Smooth muscle cell (in vitro differentiated cells): ENCODE measurements around the gene MRNIP. TPM values are rescaled to one million over a fixed set of nuclear protein-coding genes. Genes with fewer than 3 reads are reported as not detected.

Experiments used
- DNase-seq: peaks from one replicate; lab custom pipeline; 2025; ENCODE audit not compliant: unreplicated experiment; lab: John Stamatoyannopoulos, UW
- H2AFZ ChIP-seq: fragments of 200-600 bp; sonication (generic); 2 replicates; pipeline ENCODE4 v1.6.0; 2016; ENCODE audit warnings: antibody characterized with exemption, low read depth, mild to moderate bottlenecking
- H3F3A ChIP-seq: fragments of 200-600 bp; sonication (generic); 2 replicates; pipeline ENCODE4 v1.6.0; 2017; ENCODE audit warnings: antibody characterized with exemption, low read depth
- H3K27ac ChIP-seq: fragments of 200-600 bp; sonication (generic); 2 replicates; pipeline ENCODE4 v1.5.1; 2016; ENCODE audit warnings: low read depth, mild to moderate bottlenecking
- H3K27me3 ChIP-seq: fragments of 200-600 bp; sonication (generic); 2 replicates; pipeline ENCODE4 v1.6.1; 2016; ENCODE audit warnings: low read depth, mild to moderate bottlenecking
- H3K36me3 ChIP-seq: fragments of 200-600 bp; sonication (generic); 2 replicates; pipeline ENCODE4 v1.5.1; 2016; ENCODE audit warnings: low read depth
- H3K4me1 ChIP-seq: fragments of 200-600 bp; sonication (generic); 2 replicates; pipeline ENCODE4 v1.5.1; 2016; ENCODE audit warnings: low read depth
- H3K4me2 ChIP-seq: fragments of 200-600 bp; sonication (generic); 2 replicates; pipeline ENCODE4 v1.6.0; 2016; ENCODE audit warnings: mild to moderate bottlenecking
- H3K4me3 ChIP-seq: fragments of 200-600 bp; sonication (generic); 2 replicates; pipeline ENCODE4 v1.5.1; 2016; ENCODE audit warnings: mild to moderate bottlenecking
- H3K79me2 ChIP-seq: fragments of 200-600 bp; sonication (generic); 2 replicates; pipeline ENCODE4 v1.6.0; 2016; ENCODE audit warnings: low read depth, mild to moderate bottlenecking
- H3K9ac ChIP-seq: fragments of 200-600 bp; sonication (generic); 2 replicates; pipeline ENCODE4 v1.6.0; 2016; ENCODE audit warnings: low read depth
- H3K9me3 ChIP-seq: fragments of 200-600 bp; sonication (generic); replicated peaks from 2 replicates; pipeline ENCODE4 v1.5.1; 2016; ENCODE audit warnings: low read depth
- H4K20me1 ChIP-seq: fragments of 200-600 bp; sonication (generic); 2 replicates; pipeline ENCODE4 v1.6.0; 2016; ENCODE audit warnings: low read depth
- CTCF ChIP-seq: fragments of 200-600 bp; sonication (generic); IDR thresholded peaks from 2 replicates; pipeline ENCODE4 v1.5.1; 2017; ENCODE audit warnings: borderline replicate concordance, mild to moderate bottlenecking, antibody characterized with exemption; ENCODE audit not compliant: insufficient read depth, poor library complexity, severe bottlenecking
- WGBS: methylation state at CpG from one replicate; pipeline ENCODE4 v1.1.7; 2016; ENCODE audit warnings: low lambda C conversion rate; 5-methylcytosine and 5-hydroxymethylcytosine counted together
- polyA plus RNA-seq: library from polyadenylated mRNA; unstranded; fragments of >200 nt; fragmentation: Nextera tagmentation; extraction: Ambion mirVana; gene quantifications from 2 replicates; pipeline ENCODE4 v1.2.1, GENCODE V29; 2016
- total RNA-seq: library from RNA; depleted of rRNA; stranded (reverse); fragments of >200 nt; gene quantifications from 2 replicates; pipeline ENCODE4 v1.2.3, GENCODE V29; 2014

MRNIP gene
- total and polyA plus RNA-seq, 2 experiments from 2014 or later: 11.9 to 16.5 TPM

DNA sequence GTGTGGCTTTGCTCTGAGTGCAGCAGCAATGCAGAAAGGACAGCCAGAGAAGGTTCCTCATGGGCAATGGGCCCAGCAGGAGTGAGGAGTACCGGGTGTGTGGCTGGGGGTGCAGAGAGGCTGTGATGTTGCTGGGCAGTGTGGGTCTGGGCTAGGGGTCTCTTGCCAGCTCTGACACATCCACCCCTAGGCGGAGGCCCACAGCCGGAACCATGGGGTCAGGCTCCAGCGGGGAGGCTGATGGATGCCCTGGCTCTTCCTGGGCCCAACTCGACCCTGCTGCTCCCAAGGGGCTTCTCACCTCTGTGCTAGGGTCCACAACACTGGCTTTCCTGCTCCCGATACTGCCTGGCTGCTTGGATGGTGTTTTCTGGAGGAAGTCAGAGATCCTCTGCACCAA lies 29.2 kb upstream of the MRNIP start:
- no peak overlapping the region for H3K9ac ChIP-seq
- no peak overlapping the region for H3K4me2 ChIP-seq
- DNase-seq: no peak
- WGBS: 98% methylated on average over 5 of the region's 6 CpGs
- TF ChIP-seq CTCF: no peak
- H3K36me3 ChIP-seq: peaks cover 24% of the 10 kb centered on the region
- H3K79me2 ChIP-seq: no peaks in the 10 kb centered on the region
- no peak overlapping the region for H3K27ac ChIP-seq
- H3F3A ChIP-seq: no peaks in the 10 kb centered on the region
- H4K20me1 ChIP-seq: no peaks in the 10 kb centered on the region
- H3K9me3 ChIP-seq: peaks cover 7% of the 10 kb centered on the region
- H2AFZ ChIP-seq: no peak overlapping the region
- H3K27me3 ChIP-seq: no peaks in the 10 kb centered on the region
- H3K4me3 ChIP-seq: no peak overlapping the region
- H3K4me1 ChIP-seq: no peaks in the 10 kb centered on the region

DNA sequence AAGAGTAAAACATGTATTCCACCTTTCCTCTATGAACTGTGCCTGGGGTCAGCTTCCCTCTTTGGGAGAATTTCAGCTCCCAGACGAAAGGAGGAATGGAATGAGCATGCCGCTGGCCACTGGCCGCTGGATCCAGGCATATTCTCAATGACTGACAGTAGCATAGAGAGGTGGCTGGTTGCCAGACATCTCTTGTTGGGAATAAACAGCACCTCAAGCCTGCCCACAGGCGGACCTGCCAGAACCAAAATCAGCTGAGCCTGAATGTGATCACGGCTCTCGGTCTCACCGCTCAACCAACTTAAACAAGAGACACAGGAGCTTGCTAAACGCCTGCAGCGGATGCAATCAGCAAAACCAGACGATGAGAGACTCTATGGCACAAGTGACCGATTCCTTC lies 28.5 kb upstream of the MRNIP start:
- no peak overlapping the region for H3K9ac ChIP-seq
- no peak overlapping the region for H2AFZ ChIP-seq
- peaks cover 11% of the 10 kb centered on the region for H3K9me3 ChIP-seq
- no peak overlapping the region for H3K4me3 ChIP-seq
- H4K20me1 ChIP-seq: no peaks in the 10 kb centered on the region
- H3K79me2 ChIP-seq: no peaks in the 10 kb centered on the region
- H3K27me3 ChIP-seq: no peaks in the 10 kb centered on the region
- TF ChIP-seq CTCF: no peak
- 95% methylated on average over 11 of the region's 11 CpGs for WGBS
- no peak overlapping the region for H3K4me2 ChIP-seq
- DNase-seq: no peak
- peaks cover 25% of the 10 kb centered on the region for H3K36me3 ChIP-seq
- no peaks in the 10 kb centered on the region for H3F3A ChIP-seq
- no peak overlapping the region for H3K27ac ChIP-seq
- no peaks in the 10 kb centered on the region for H3K4me1 ChIP-seq

DNA sequence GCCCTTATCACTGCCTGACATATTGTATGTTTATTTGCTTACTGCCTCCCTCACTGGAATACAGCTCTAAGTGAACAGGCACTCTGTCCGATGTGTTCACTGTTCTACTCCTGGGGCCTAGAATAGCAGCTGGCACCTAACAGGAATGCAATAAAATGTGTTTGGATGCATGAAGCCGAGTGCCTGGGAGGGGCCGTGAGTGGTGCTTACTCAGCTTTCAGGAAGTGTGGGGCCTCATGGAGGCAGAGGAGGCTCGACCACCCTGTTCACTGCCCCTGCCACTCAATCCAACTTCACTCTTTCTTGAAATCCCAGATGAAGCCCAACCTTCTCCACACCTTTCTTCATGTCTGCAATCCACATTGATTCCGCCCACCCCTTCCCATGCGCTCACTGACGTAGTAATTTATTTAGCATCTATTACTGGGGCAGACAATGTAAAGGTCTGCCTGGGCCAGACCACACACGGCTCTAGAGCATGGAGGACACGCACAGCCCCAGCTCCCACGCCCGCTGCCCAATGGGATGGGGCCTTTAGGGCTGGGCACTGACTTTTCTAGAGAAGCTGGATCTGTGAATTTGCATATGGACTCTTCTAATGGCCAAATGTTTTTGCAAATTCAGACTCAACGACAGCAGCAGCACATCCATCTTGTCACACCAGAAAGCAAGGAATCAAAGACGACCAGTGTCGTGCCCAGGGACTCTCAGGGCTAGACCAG lies 27.7 kb upstream of the MRNIP start:
- no peak overlapping the region for H2AFZ ChIP-seq
- no peak overlapping the region for H3K4me3 ChIP-seq
- H3K36me3 ChIP-seq: peaks cover 25% of the 10 kb centered on the region
- TF ChIP-seq CTCF: no peak
- H3K9ac ChIP-seq: no peak overlapping the region
- no peak overlapping the region for H3K4me2 ChIP-seq
- DNase-seq: no peak
- WGBS: 86% methylated on average over 14 of the region's 14 CpGs
- peaks cover 11% of the 10 kb centered on the region for H3K9me3 ChIP-seq
- no peaks in the 10 kb centered on the region for H3K79me2 ChIP-seq
- no peak overlapping the region for H3K27ac ChIP-seq
- no peaks in the 10 kb centered on the region for H3K4me1 ChIP-seq
- no peaks in the 10 kb centered on the region for H3K27me3 ChIP-seq
- H3F3A ChIP-seq: no peaks in the 10 kb centered on the region
- H4K20me1 ChIP-seq: no peaks in the 10 kb centered on the region
